ENCODE data around the gene LGALS7B.

DNA sequence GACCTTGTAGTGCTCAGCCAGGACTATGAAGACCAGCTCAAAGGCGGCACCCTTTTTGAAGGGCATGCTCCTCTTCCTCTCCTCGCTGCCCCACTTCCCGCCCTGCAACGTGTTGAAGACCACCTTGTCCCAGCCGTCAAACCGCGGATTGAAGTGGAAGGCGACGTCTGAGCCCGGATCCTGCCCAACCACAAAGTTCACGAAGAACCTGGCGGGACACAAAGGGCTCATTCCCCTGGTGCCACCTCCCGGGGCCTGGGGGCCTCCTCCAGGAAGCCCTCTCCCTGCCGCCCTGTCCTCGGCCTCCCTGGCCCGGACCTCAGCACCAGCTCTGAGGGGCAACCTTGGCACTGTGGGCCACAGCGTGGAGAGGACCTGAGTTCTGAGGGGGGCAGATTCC lies 19.7 kb downstream of the LGALS7B start:
- TF ChIP-seq IRF2 (CRISPR knock-in tag; IDR thresholded peaks at IDR 0.05; ENCODE audit: borderline replicate concordance, low read depth) (no peak), NFATC4 (CRISPR knock-in tag; IDR thresholded peaks at IDR 0.05) (no peak), CBFB (CRISPR knock-in tag; IDR thresholded peaks at IDR 0.05; ENCODE audit: low read depth) (no peak), ZNF263 (CRISPR knock-in tag; IDR thresholded peaks at IDR 0.05; ENCODE audit: low read depth) (no peak), CREM (CRISPR knock-in tag; IDR thresholded peaks at IDR 0.05) (no peak)
- TF ChIP-seq, protein P1, sequence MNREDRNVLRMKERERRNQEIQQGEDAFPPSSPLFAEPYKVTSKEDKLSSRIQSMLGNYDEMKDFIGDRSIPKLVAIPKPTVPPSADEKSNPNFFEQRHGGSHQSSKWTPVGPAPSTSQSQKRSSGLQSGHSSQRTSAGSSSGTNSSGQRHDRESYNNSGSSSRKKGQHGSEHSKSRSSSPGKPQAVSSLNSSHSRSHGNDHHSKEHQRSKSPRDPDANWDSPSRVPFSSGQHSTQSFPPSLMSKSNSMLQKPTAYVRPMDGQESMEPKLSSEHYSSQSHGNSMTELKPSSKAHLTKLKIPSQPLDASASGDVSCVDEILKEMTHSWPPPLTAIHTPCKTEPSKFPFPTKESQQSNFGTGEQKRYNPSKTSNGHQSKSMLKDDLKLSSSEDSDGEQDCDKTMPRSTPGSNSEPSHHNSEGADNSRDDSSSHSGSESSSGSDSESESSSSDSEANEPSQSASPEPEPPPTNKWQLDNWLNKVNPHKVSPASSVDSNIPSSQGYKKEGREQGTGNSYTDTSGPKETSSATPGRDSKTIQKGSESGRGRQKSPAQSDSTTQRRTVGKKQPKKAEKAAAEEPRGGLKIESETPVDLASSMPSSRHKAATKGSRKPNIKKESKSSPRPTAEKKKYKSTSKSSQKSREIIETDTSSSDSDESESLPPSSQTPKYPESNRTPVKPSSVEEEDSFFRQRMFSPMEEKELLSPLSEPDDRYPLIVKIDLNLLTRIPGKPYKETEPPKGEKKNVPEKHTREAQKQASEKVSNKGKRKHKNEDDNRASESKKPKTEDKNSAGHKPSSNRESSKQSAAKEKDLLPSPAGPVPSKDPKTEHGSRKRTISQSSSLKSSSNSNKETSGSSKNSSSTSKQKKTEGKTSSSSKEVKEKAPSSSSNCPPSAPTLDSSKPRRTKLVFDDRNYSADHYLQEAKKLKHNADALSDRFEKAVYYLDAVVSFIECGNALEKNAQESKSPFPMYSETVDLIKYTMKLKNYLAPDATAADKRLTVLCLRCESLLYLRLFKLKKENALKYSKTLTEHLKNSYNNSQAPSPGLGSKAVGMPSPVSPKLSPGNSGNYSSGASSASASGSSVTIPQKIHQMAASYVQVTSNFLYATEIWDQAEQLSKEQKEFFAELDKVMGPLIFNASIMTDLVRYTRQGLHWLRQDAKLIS (CRISPR knock-in tag; IDR thresholded peaks at IDR 0.05; ENCODE audit: borderline replicate concordance): no peak
- TF ChIP-seq, protein P2, sequence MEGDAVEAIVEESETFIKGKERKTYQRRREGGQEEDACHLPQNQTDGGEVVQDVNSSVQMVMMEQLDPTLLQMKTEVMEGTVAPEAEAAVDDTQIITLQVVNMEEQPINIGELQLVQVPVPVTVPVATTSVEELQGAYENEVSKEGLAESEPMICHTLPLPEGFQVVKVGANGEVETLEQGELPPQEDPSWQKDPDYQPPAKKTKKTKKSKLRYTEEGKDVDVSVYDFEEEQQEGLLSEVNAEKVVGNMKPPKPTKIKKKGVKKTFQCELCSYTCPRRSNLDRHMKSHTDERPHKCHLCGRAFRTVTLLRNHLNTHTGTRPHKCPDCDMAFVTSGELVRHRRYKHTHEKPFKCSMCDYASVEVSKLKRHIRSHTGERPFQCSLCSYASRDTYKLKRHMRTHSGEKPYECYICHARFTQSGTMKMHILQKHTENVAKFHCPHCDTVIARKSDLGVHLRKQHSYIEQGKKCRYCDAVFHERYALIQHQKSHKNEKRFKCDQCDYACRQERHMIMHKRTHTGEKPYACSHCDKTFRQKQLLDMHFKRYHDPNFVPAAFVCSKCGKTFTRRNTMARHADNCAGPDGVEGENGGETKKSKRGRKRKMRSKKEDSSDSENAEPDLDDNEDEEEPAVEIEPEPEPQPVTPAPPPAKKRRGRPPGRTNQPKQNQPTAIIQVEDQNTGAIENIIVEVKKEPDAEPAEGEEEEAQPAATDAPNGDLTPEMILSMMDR (IDR thresholded peaks at IDR 0.05): no peak
- TF ChIP-seq, protein P3, sequence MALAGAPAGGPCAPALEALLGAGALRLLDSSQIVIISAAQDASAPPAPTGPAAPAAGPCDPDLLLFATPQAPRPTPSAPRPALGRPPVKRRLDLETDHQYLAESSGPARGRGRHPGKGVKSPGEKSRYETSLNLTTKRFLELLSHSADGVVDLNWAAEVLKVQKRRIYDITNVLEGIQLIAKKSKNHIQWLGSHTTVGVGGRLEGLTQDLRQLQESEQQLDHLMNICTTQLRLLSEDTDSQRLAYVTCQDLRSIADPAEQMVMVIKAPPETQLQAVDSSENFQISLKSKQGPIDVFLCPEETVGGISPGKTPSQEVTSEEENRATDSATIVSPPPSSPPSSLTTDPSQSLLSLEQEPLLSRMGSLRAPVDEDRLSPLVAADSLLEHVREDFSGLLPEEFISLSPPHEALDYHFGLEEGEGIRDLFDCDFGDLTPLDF (CRISPR knock-in tag; IDR thresholded peaks at IDR 0.05): no peak
- TF ChIP-seq, protein P4, sequence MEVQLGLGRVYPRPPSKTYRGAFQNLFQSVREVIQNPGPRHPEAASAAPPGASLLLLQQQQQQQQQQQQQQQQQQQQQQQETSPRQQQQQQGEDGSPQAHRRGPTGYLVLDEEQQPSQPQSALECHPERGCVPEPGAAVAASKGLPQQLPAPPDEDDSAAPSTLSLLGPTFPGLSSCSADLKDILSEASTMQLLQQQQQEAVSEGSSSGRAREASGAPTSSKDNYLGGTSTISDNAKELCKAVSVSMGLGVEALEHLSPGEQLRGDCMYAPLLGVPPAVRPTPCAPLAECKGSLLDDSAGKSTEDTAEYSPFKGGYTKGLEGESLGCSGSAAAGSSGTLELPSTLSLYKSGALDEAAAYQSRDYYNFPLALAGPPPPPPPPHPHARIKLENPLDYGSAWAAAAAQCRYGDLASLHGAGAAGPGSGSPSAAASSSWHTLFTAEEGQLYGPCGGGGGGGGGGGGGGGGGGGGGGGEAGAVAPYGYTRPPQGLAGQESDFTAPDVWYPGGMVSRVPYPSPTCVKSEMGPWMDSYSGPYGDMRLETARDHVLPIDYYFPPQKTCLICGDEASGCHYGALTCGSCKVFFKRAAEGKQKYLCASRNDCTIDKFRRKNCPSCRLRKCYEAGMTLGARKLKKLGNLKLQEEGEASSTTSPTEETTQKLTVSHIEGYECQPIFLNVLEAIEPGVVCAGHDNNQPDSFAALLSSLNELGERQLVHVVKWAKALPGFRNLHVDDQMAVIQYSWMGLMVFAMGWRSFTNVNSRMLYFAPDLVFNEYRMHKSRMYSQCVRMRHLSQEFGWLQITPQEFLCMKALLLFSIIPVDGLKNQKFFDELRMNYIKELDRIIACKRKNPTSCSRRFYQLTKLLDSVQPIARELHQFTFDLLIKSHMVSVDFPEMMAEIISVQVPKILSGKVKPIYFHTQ (CRISPR knock-in tag; IDR thresholded peaks at IDR 0.05): no peak
- TF ChIP-seq, protein P5, sequence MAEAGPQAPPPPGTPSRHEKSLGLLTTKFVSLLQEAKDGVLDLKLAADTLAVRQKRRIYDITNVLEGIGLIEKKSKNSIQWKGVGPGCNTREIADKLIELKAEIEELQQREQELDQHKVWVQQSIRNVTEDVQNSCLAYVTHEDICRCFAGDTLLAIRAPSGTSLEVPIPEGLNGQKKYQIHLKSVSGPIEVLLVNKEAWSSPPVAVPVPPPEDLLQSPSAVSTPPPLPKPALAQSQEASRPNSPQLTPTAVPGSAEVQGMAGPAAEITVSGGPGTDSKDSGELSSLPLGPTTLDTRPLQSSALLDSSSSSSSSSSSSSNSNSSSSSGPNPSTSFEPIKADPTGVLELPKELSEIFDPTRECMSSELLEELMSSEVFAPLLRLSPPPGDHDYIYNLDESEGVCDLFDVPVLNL (CRISPR knock-in tag; IDR thresholded peaks at IDR 0.05; ENCODE audit: borderline replicate concordance, low read depth): no peak
- TF ChIP-seq, protein P6, sequence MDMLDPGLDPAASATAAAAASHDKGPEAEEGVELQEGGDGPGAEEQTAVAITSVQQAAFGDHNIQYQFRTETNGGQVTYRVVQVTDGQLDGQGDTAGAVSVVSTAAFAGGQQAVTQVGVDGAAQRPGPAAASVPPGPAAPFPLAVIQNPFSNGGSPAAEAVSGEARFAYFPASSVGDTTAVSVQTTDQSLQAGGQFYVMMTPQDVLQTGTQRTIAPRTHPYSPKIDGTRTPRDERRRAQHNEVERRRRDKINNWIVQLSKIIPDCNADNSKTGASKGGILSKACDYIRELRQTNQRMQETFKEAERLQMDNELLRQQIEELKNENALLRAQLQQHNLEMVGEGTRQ (CRISPR knock-in tag; IDR thresholded peaks at IDR 0.05): no peak
